ENCODE results near the gene PLAC1. TPM values are rescaled to one million over a fixed set of nuclear protein-coding genes. Genes with fewer than 3 reads are reported as not detected.

PLAC1 gene
- total and polyA plus RNA-seq, 8 donors, result 0.07 TPM; not detected in 7

DNA sequence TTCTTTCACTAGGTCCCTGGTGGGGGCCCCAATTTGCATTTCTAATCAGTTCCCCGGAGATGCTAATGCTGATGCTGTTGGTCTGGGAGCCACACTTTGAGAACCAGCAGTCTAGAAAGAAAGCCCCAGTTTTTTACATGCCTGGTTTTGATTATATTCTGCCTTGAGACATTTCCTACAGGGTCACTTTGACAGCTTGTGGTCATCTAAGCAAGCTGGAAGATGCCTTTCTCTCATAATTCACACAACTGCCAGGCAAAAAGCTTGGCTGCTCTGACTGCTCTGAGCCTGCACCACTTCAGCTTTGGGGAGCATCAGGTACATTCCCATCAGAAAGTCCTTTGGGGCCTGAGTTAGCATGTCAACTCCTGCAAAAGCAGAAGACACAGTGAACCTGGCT is 5.9 kb upstream of the PLAC1 start:
- TF ChIP-seq, protein P1, sequence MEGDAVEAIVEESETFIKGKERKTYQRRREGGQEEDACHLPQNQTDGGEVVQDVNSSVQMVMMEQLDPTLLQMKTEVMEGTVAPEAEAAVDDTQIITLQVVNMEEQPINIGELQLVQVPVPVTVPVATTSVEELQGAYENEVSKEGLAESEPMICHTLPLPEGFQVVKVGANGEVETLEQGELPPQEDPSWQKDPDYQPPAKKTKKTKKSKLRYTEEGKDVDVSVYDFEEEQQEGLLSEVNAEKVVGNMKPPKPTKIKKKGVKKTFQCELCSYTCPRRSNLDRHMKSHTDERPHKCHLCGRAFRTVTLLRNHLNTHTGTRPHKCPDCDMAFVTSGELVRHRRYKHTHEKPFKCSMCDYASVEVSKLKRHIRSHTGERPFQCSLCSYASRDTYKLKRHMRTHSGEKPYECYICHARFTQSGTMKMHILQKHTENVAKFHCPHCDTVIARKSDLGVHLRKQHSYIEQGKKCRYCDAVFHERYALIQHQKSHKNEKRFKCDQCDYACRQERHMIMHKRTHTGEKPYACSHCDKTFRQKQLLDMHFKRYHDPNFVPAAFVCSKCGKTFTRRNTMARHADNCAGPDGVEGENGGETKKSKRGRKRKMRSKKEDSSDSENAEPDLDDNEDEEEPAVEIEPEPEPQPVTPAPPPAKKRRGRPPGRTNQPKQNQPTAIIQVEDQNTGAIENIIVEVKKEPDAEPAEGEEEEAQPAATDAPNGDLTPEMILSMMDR (IDR thresholded peaks at IDR 0.05), result no peak
- Histone ChIP-seq H3K27ac (no peak overlapping the region), H3K4me3 (no peak overlapping the region), H3K9me3 (no peaks in the 10 kb centered on the region), H3K36me3 (no peaks in the 10 kb centered on the region), H3K4me1 (no peaks in the 10 kb centered on the region), H3K27me3 (peaks cover 0 to 7% (median 3%) of the 10 kb centered on the region in 4 donors)
- DNase-seq (no peak), FAIRE-seq (no peak), ATAC-seq (no peak)
- 58 to 77% methylated on average over 1 of the region's 1 CpG for WGBS, 2 donors
- intact Hi-C loops (cut with DNase I), result no loop called here

DNA sequence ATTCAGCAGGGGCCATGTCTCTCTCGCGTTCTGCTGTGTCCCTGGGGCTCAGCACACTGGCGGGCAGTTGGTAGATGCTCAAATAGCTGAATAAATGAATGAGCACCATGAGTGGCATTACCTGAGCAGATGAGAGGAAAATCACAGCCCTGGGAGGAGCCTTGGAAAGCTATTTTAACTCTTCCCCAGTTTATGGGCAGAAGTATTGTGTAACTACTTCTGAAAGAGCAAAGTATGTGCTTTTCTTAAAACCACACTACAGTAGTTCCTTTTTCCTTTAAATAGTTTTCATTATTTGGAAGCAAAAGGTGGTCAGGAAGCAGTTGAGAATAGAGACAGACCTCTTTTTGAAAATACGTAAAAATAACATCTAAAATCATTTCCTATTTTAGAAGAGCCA is 3.0 kb upstream of the PLAC1 start:
- intact Hi-C loops (cut with DNase I), result no loop called here
- Histone ChIP-seq H3K27me3 (peaks cover 0 to 7% (median 3%) of the 10 kb centered on the region in 4 donors), H3K27ac (no peak overlapping the region), H3K9me3 (no peaks in the 10 kb centered on the region), H3K36me3 (no peaks in the 10 kb centered on the region), H3K4me3 (no peak overlapping the region), H3K4me1 (no peaks in the 10 kb centered on the region)
- ATAC-seq (peak in 1 of 4 donors; percentile 16), DNase-seq (no peak), FAIRE-seq (no peak)
- 72 to 76% methylated on average over 4 of the region's 4 CpGs for WGBS, 2 donors
- TF ChIP-seq, protein P1 (IDR thresholded peaks at IDR 0.05), result no peak

GRCh38 chrX:134660627-134661026 is 2.4 kb upstream of the PLAC1 start:
- no peak for FAIRE-seq
- TF ChIP-seq, protein P1 (IDR thresholded peaks at IDR 0.05), result no peak
- Histone ChIP-seq H3K4me3 (no peak overlapping the region), H3K4me1 (no peaks in the 10 kb centered on the region), H3K27ac (no peak overlapping the region), H3K9me3 (no peaks in the 10 kb centered on the region), H3K36me3 (no peaks in the 10 kb centered on the region), H3K27me3 (peaks cover 0 to 7% (median 3%) of the 10 kb centered on the region in 4 donors)
- intact Hi-C loops (cut with DNase I), result no loop called here
- no peak for DNase-seq
- 10 to 18% methylated on average over 1 of the region's 1 CpG for WGBS, 2 donors
- ATAC-seq, result no peak

DNA sequence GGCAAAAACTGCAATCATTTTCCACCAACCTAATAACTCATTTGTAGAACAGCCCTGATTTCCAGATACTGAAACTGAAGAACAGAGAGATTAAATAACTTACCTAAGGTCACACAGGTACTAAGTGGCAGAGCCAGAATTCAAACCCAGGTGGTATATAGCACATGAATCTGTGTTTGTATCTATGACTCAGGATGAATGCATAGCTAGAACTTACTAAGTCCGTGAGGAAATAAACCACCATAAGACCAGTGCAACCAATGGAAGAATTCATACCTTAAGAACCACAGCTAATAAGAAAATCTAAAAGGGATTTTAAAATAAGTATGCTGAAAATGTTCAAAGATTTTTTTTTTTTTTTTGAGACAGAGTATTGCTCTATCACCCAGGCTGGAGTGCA is 1.5 kb upstream of the PLAC1 start:
- Histone ChIP-seq H3K4me1 (no peaks in the 10 kb centered on the region), H3K27me3 (peaks cover 0 to 7% (median 3%) of the 10 kb centered on the region in 4 donors), H3K9me3 (no peaks in the 10 kb centered on the region), H3K4me3 (no peak overlapping the region), H3K36me3 (no peaks in the 10 kb centered on the region), H3K27ac (no peak overlapping the region)
- FAIRE-seq, result no peak
- no peak for ATAC-seq
- DNase-seq, result no peak
- intact Hi-C loops (cut with DNase I), result no loop called here
- TF ChIP-seq, protein P1 (IDR thresholded peaks at IDR 0.05), result no peak
- 93 to 94% methylated on average over 1 of the region's 1 CpG for WGBS, 2 donors

GRCh38 chrX:134658760-134659023 is 421 bp upstream of the PLAC1 start:
- Histone ChIP-seq H3K36me3 (no peaks in the 10 kb centered on the region), H3K4me3 (no peak overlapping the region), H3K27ac (no peak overlapping the region), H3K9me3 (no peaks in the 10 kb centered on the region), H3K4me1 (no peaks in the 10 kb centered on the region), H3K27me3 (peaks cover 0 to 7% (median 3%) of the 10 kb centered on the region in 4 donors)
- no peak for FAIRE-seq
- no peak for DNase-seq
- 45 to 50% methylated on average over 1 of the region's 1 CpG for WGBS, 2 donors
- no peak for ATAC-seq
- intact Hi-C loops (cut with DNase I), result no loop called here
- TF ChIP-seq, protein P1 (IDR thresholded peaks at IDR 0.05), result no peak
